Transverse colon (tissue), 4 donors: ENCODE results near the gene KRT83. TPM values are rescaled to one million over a fixed set of nuclear protein-coding genes. Genes with fewer than 3 reads are reported as not detected.

Source experiments
- DNase-seq: peaks from one replicate; pipeline ENCODE4 v3.0.0-alpha.2; 2019
- H3K27ac ChIP-seq, 4 donors: fragments of 200-600 bp; sonication (generic); 2 replicates each; pipeline ENCODE4 v1.5.1; 2016 to 2018; ENCODE audit warnings: inconsistent platforms in 4 of 4
- H3K27me3 ChIP-seq: fragments of 200-600 bp; sonication (generic); 2 replicates; pipeline ENCODE4 v1.5.1; 2017; ENCODE audit warnings: inconsistent platforms
- H3K36me3 ChIP-seq, 4 donors: fragments of 200-600 bp; sonication (generic); 2 replicates each; pipeline ENCODE4 v1.5.1; 2017 to 2019; ENCODE audit warnings: inconsistent platforms in 4 of 4
- H3K4me1 ChIP-seq, 4 donors: fragments of 200-600 bp; sonication (generic); 2 replicates each; pipeline ENCODE4 v1.5.1; 2017 to 2020; ENCODE audit warnings: inconsistent platforms in 4 of 4
- H3K4me3 ChIP-seq, 4 donors: fragments of 200-600 bp; sonication (generic); 1 replicate in 1 of 4; 2 replicates in 3 of 4; pipeline versions ENCODE4 v1.5.1 to v1.6.1; 2017 to 2019; ENCODE audit warnings: inconsistent platforms in 4 of 4
- H3K9me3 ChIP-seq, 2 donors: fragments of 200-600 bp; sonication (generic); 2 replicates each; pipeline ENCODE4 v1.5.1; 2017 to 2019; ENCODE audit warnings: inconsistent platforms in 2 of 2
- EP300 ChIP-seq: sonication (generic); formaldehyde crosslinking; IDR thresholded peaks from one replicate; pipeline ENCODE4 v1.6.1; 2017; ENCODE audit warnings: antibody characterized with exemption, low read depth
- POLR2A ChIP-seq: fragments of 450-650 bp; IDR thresholded peaks from one replicate; pipeline ENCODE4 v1.6.1; 2016; ENCODE audit warnings: antibody characterized with exemption, mild to moderate bottlenecking, moderate library complexity
- POLR2AphosphoS5 ChIP-seq, 3 donors: sonication (generic); formaldehyde crosslinking; IDR thresholded peaks; one replicate each; pipeline ENCODE4 v1.6.1; 2016; ENCODE audit warnings: antibody characterized with exemption in 3 of 3
- WGBS, 2 donors: methylation state at CpG; one replicate each; pipeline ENCODE4 v1.1.5; 2018; ENCODE audit warnings: low coverage in 1 of 2; 5-methylcytosine and 5-hydroxymethylcytosine counted together
- in situ Hi-C, 4 donors: fragments of 200-750 bp; cut with MboI; loops; one replicate each; pipeline versions ENCODE4 v1.15.0 to v1.15.1; 2017; ENCODE audit warnings: low sequenced_read_pairs in 3 of 4, low pct_ligation_motif_present in 1 of 4, low pct_unique_long_range_greater_than_20kb in 1 of 4
- intact Hi-C: fragments of 100-400 bp; cut with DNase I; formaldehyde crosslinking; loops from one replicate; pipeline ENCODE4 v1.15.1; 2023; ENCODE audit warnings: low total_unique reads
- total RNA-seq, 4 donors: library from RNA; depleted of rRNA; stranded (reverse); fragments of >200 nt; gene quantifications; one replicate each; pipeline ENCODE4 v1.1.0, GENCODE V29; 2016
- TF ChIP-seq, protein P1 (sequence below), 5 experiments: fragments of 200-600 bp in 3 of 5; fragments of 450-650 bp in 2 of 5; sonication (generic) in 3 of 5; IDR thresholded peaks; 1 replicate in 2 of 5; 2 replicates in 3 of 5; pipeline ENCODE4 v1.5.1; 2016 to 2017; ENCODE audit warnings: antibody characterized with exemption in 5 of 5, inconsistent platforms in 3 of 5, mild to moderate bottlenecking in 2 of 5, moderate library complexity in 1 of 5

The KRT83 gene
- total RNA-seq, 4 donors from 2014 or later = not detected

- WGBS, 2 donors = 46% methylated on average over 3 of the region's 3 CpGs; no CpG with 5 or more reads in 1 of the 2 donors
- in situ Hi-C loops (no loop called here), intact Hi-C loops (no loop called here)
- no peaks in the 10 kb centered on the region for H3K36me3 ChIP-seq
- DNase-seq = peak; percentile 58
- H3K4me1 ChIP-seq = peaks cover 4 to 23% (median 11%) of the 10 kb centered on the region in 4 donors
- peak; percentile 90 for TF ChIP-seq EP300
- TF ChIP-seq, protein P1, sequence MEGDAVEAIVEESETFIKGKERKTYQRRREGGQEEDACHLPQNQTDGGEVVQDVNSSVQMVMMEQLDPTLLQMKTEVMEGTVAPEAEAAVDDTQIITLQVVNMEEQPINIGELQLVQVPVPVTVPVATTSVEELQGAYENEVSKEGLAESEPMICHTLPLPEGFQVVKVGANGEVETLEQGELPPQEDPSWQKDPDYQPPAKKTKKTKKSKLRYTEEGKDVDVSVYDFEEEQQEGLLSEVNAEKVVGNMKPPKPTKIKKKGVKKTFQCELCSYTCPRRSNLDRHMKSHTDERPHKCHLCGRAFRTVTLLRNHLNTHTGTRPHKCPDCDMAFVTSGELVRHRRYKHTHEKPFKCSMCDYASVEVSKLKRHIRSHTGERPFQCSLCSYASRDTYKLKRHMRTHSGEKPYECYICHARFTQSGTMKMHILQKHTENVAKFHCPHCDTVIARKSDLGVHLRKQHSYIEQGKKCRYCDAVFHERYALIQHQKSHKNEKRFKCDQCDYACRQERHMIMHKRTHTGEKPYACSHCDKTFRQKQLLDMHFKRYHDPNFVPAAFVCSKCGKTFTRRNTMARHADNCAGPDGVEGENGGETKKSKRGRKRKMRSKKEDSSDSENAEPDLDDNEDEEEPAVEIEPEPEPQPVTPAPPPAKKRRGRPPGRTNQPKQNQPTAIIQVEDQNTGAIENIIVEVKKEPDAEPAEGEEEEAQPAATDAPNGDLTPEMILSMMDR (IDR thresholded peaks at IDR 0.05) = no peak
- peak; percentile 37 to 50 (median 41) for TF ChIP-seq POLR2AphosphoS5 (IDR thresholded peaks at IDR 0.05)
- no peak overlapping the region for H3K4me3 ChIP-seq
- H3K27me3 ChIP-seq = peaks cover 5% of the 10 kb centered on the region
- no peaks in the 10 kb centered on the region for H3K9me3 ChIP-seq
- peak overlapping the region; percentile 55 to 76 (median 68) for H3K27ac ChIP-seq
Observed at GRCh38 chr12:52280319-52280795, 40.8 kb downstream of the KRT83 start.

GRCh38 chr12:52279422-52280318, 41.5 kb downstream of the KRT83 start:
- intact Hi-C loops = loop anchor here (10.0 kb wide), 1 partner anchor 125 kb away; no protein-coding TSS in a partner anchor
- no peak overlapping the region for H3K4me3 ChIP-seq
- peaks cover 4 to 23% (median 11%) of the 10 kb centered on the region in 4 donors for H3K4me1 ChIP-seq
- H3K27ac ChIP-seq = peak overlapping the region; percentile 55 to 76 (median 68)
- 77 to 81% methylated on average over 5 to 14 of the region's 14 CpGs for WGBS, 2 donors
- H3K9me3 ChIP-seq = no peaks in the 10 kb centered on the region
- no peak for DNase-seq
- H3K36me3 ChIP-seq = no peaks in the 10 kb centered on the region
- peaks cover 5% of the 10 kb centered on the region for H3K27me3 ChIP-seq
- in situ Hi-C loops = no loop called here
- no peak for TF ChIP-seq POLR2AphosphoS5 (IDR thresholded peaks at IDR 0.05)
- TF ChIP-seq POLR2A = no peak
- TF ChIP-seq, protein P1 (IDR thresholded peaks at IDR 0.05) = peak in 1 of 5 experiments; percentile 14
- TF ChIP-seq EP300 = no peak

DNA sequence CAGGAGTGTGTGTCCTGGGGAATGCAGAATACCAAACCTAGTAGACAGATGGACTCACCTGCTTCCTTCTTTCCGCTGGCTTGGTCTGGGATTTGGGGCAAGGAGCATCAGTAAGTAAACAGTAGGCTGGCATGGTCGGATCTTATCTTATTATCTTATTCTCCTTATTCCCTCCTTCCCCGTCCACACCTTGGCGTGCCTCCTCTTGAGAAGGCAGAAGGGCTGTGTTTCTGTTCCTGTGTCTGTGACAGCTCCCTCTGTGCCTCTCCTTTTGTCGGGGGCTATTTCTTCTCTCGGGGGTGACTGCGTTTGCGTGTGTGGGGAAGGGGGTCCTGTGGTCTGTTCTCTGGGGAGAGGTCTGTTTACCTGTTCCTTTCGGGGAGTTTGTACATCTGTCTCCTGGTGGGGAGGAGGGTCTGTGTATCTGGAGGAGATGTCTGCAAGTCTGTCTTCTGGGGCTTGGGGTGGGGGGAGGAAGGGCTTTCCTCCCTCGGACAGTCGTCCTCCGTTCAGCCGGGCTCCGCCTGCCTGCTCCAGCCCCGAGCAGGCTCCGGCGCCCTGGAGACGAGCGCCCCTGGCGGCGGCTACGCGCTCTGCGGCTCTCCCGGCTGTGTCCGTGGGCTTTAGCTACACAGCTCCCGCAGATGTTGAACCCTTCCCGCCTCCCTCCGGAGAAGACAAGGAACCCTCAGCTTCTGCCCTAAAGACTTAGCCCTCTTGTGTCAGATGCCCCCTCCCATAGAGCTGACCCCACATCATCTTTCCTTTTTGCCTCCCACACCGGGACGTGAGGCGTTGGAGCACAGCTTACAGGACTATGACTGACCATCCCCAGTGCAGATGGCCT, 42.4 kb downstream of the KRT83 start:
- 19% methylated on average over 29 of the region's 32 CpGs; no CpG with 5 or more reads in 1 of the 2 donors for whole genome bisulfite sequencing, 2 donors
- in situ Hi-C loops (no loop called here), intact Hi-C loops (loop anchor here (10.0 kb wide), 1 partner anchor 124 kb away; no protein-coding TSS in a partner anchor)
- Histone ChIP-seq H3K4me1 (peaks cover 4 to 23% (median 11%) of the 10 kb centered on the region in 4 donors), H3K27me3 (peaks cover 8% of the 10 kb centered on the region), H3K9me3 (no peaks in the 10 kb centered on the region), H3K27ac (peak overlapping the region; percentile 55 to 76 (median 68)), H3K4me3 (peak overlapping the region in 1 of 4 donors; percentile 37), H3K36me3 (no peaks in the 10 kb centered on the region)
- TF ChIP-seq, protein P1 (IDR thresholded peaks at IDR 0.05) = peak; percentile 72 to 99 (median 95)
- no peak for TF ChIP-seq POLR2AphosphoS5 (IDR thresholded peaks at IDR 0.05)
- peak; percentile 81 for DNase-seq
